HepG2 (cell line): ENCODE data around the gene GFER. TPM values are rescaled to one million over a fixed set of nuclear protein-coding genes. Genes with fewer than 3 reads are reported as not detected.
A peak's percentile ranks its signal among the peaks of the same experiment; 100 is the strongest.

Experiments
- CTCF ChIP-seq: sonication (generic); formaldehyde crosslinking; IDR thresholded peaks from 2 replicates; pipeline ENCODE4 v1.5.0; 2020; ENCODE audit warnings: mild to moderate bottlenecking, missing genetic modification reagents, moderate library complexity
- DMAP1 ChIP-seq: IDR thresholded peaks from 2 replicates; pipeline ENCODE4 v1.6.1; 2016
- FOSL2 ChIP-seq: sonication (generic); formaldehyde crosslinking; IDR thresholded peaks from 2 replicates; pipeline ENCODE4 v1.4.0; 2020; ENCODE audit warnings: missing genetic modification reagents
- HHEX ChIP-seq: IDR thresholded peaks from 2 replicates; pipeline ENCODE4 v1.6.1; 2016; ENCODE audit warnings: control low read depth
- KDM2A ChIP-seq: sonication (generic); formaldehyde crosslinking; IDR thresholded peaks from 2 replicates; pipeline ENCODE4 v1.4.0; 2020; ENCODE audit warnings: low read depth, missing genetic modification reagents, borderline replicate concordance
- NR2C2 ChIP-seq: sonication (generic); formaldehyde crosslinking; IDR thresholded peaks from 2 replicates; pipeline ENCODE4 v1.4.0; 2020; ENCODE audit warnings: missing genetic modification reagents, mild to moderate bottlenecking, moderate library complexity, borderline replicate concordance
- PCBP1 ChIP-seq: fragments of 200-400 bp; formaldehyde crosslinking; IDR thresholded peaks from 2 replicates; pipeline ENCODE4 v1.6.1; 2017; ENCODE audit warnings: mild to moderate bottlenecking, low read depth, low read length, borderline replicate concordance
- RAD21 ChIP-seq: fragments of 450-650 bp; formaldehyde crosslinking; IDR thresholded peaks from 2 replicates; pipeline ENCODE4 v1.5.0; 2020; ENCODE audit warnings: mild to moderate bottlenecking
- SP2 ChIP-seq: sonication (generic); formaldehyde crosslinking; IDR thresholded peaks from 2 replicates; pipeline ENCODE4 v1.5.1; 2020; ENCODE audit warnings: mild to moderate bottlenecking, missing genetic modification reagents
- XRCC5 ChIP-seq: fragments of 200-400 bp; formaldehyde crosslinking; optimal IDR thresholded peaks from 2 replicates; pipeline ENCODE3; 2017; ENCODE audit warnings: mild to moderate bottlenecking, low read length
- YY1 ChIP-seq: IDR thresholded peaks from 2 replicates; pipeline ENCODE4 v1.6.1; 2011; ENCODE audit warnings: low read length, low read depth, moderate library complexity, mild to moderate bottlenecking; ENCODE audit not compliant: insufficient read depth, insufficient replicate concordance
- ZBTB40 ChIP-seq, 2 experiments: fragments of 450-650 bp in 1 of 2; sonication (generic) in 1 of 2; formaldehyde crosslinking in 1 of 2; IDR thresholded peaks; 2 replicates each; pipeline versions ENCODE4 v1.6.1 to v1.8.0; 2016 to 2022; ENCODE audit warnings: antibody characterized with exemption in 1 of 2, mild to moderate bottlenecking in 1 of 2, missing genetic modification reagents in 1 of 2
- ZNF431 ChIP-seq: sonication (generic); formaldehyde crosslinking; IDR thresholded peaks from 2 replicates; pipeline ENCODE4 v1.9.0; 2022; ENCODE audit warnings: missing genetic modification reagents, low read depth, mild to moderate bottlenecking, borderline replicate concordance
- ZNF513 ChIP-seq: sonication (generic); formaldehyde crosslinking; conservative IDR thresholded peaks from 2 replicates; pipeline ENCODE4 v1.5.0; 2020; ENCODE audit warnings: missing genetic modification reagents
- ZNF607 ChIP-seq: sonication (generic); formaldehyde crosslinking; IDR thresholded peaks from 2 replicates; pipeline ENCODE4 v1.5.1; 2020; ENCODE audit warnings: missing genetic modification reagents, mild to moderate bottlenecking, borderline replicate concordance
- polyA plus RNA-seq, 8 experiments: library from polyadenylated mRNA; depleted of rRNA in 3 of 8; stranded (reverse) in 7 of 8; unstranded in 1 of 8; fragments of >200 nt; fragmentation: Illumina TruSeq in 4 of 8; extraction: Trizol in 4 of 8; gene quantifications; 2 replicates each; pipeline versions ENCODE4 v1.2.1 to v1.2.3, GENCODE V29; 2011 to 2016; ENCODE audit warnings: low read depth in 4 of 8, missing spikeins in 1 of 8, mixed read lengths in 1 of 8; ENCODE audit not compliant: insufficient read depth in 1 of 8
- total RNA-seq, 5 experiments: library from RNA; depleted of rRNA; stranded (reverse); fragments of >200 nt; fragmentation: Illumina TruSeq; extraction: Trizol; gene quantifications; 2 replicates each; pipeline ENCODE4 v1.2.3, GENCODE V29; 2016; ENCODE audit warnings: low read depth in 1 of 5

Gene GFER
- total and polyA plus RNA-seq, 2 of the 13 experiments (the other 11 are each of a cell fraction or from before 2014, with no cell fraction given): 28.6 to 71.7 TPM

GRCh38 chr16:1941162-1942046 lies 42.6 kb upstream of the GFER start (continued):
- TF ChIP-seq ZBTB40 (IDR thresholded peaks at IDR 0.05): no peak
- 0 out of 2 replicates have a peak, but pooled peaks have one; percentile 10 for TF ChIP-seq ZBTB40 (CRISPR knock-in tag; IDR thresholded peaks at IDR 0.05)
- TF ChIP-seq SP2: peak; percentile 27; the same call in 1 of the 2 replicates
- peak; percentile 54; the same call in 1 of the 2 replicates for TF ChIP-seq DMAP1
- TF ChIP-seq YY1: peak; percentile 49
- peak; percentile 79 for TF ChIP-seq XRCC5
- peak; percentile 91 for TF ChIP-seq CTCF (CRISPR knock-in tag)
- no peak for TF ChIP-seq HHEX (CRISPR knock-in tag)
- 0 out of 2 replicates have a peak, but pooled peaks have one; percentile 32 for TF ChIP-seq ZNF431
- TF ChIP-seq PCBP1: 0 out of 2 replicates have a peak, but pooled peaks have one; percentile 4
- TF ChIP-seq FOSL2: peak; percentile 38
- peak; percentile 56 for TF ChIP-seq RAD21 (CRISPR knock-in tag)
- peak; percentile 55; the same call in 1 of the 2 replicates for TF ChIP-seq NR2C2 (CRISPR knock-in tag)
- no peak for TF ChIP-seq ZNF513 (CRISPR knock-in tag)
- TF ChIP-seq ZNF607 (CRISPR knock-in tag): 0 out of 2 replicates have a peak, but pooled peaks have one; percentile 31
- peak; percentile 22; the same call in 1 of the 2 replicates for TF ChIP-seq KDM2A (CRISPR knock-in tag)
